GM12874 (cell line): ENCODE measurements around the gene ATAD3B.

Experiments
- CTCF ChIP-seq: IDR thresholded peaks from 2 replicates; pipeline ENCODE4 v1.5.1; 2011; ENCODE audit warnings: low read depth, mild to moderate bottlenecking, control low read depth, low read length, moderate library complexity; ENCODE audit not compliant: insufficient read depth

ATAD3B gene

GRCh38 chr1:1471389-1472052, at the start of gene ATAD3B:
Gene ATAD3B, plus strand, starts transcription at chr1:1471765. Its CDS starts 120 bp downstream, at chr1:1471885.
- TF ChIP-seq CTCF = no peak

- TF ChIP-seq CTCF = no peak
These were observed 49.6 kb upstream of the ATAD3B start for GRCh38 chr1:1421907-1422464.

- no peak for TF ChIP-seq CTCF
These were observed 48.9 kb upstream of the ATAD3B start for GRCh38 chr1:1422465-1423244.

- no peak for TF ChIP-seq CTCF
These were observed 48.3 kb upstream of the ATAD3B start for GRCh38 chr1:1423245-1423597.

GRCh38 chr1:1424707-1425106, 46.9 kb upstream of the ATAD3B start:
- TF ChIP-seq CTCF = no peak

- no peak for TF ChIP-seq CTCF
These were observed 46.2 kb upstream of the ATAD3B start for GRCh38 chr1:1425426-1425752.

- no peak for TF ChIP-seq CTCF
These were observed 45.6 kb upstream of the ATAD3B start for GRCh38 chr1:1425753-1426495.
